Tibial artery (tissue), 4 donors: Measurements from ENCODE around the gene SGF29.

ENCODE experiments used
- DNase-seq, 2 donors: peaks; one replicate each; pipeline ENCODE4 v3.0.0-alpha.2; 2019
- H3K27ac ChIP-seq, 2 donors: fragments of 200-600 bp; sonication (generic) in 1 of 2; 1 replicate in 1 of 2; 2 replicates in 1 of 2; pipeline ENCODE4 v1.5.1; 2018 to 2019; ENCODE audit warnings: mild to moderate bottlenecking in 1 of 2
- H3K27me3 ChIP-seq, 2 donors: fragments of 200-600 bp; sonication (generic) in 1 of 2; one replicate each; pipeline versions ENCODE4 v1.5.1 to v1.6.0; 2016 to 2019
- H3K36me3 ChIP-seq, 3 donors: fragments of 200-600 bp; sonication (generic) in 2 of 3; one replicate each; pipeline ENCODE4 v1.5.1; 2016 to 2019; ENCODE audit warnings: mild to moderate bottlenecking in 2 of 3
- H3K4me1 ChIP-seq, 4 donors: fragments of 200-600 bp; sonication (generic) in 2 of 4; 1 replicate in 3 of 4; 2 replicates in 1 of 4; pipeline ENCODE4 v1.5.1; 2016 to 2019
- H3K4me3 ChIP-seq, 2 donors: fragments of 200-600 bp; sonication (generic) in 1 of 2; 1 replicate in 1 of 2; 2 replicates in 1 of 2; pipeline ENCODE4 v1.5.1; 2018 to 2019; ENCODE audit warnings: mild to moderate bottlenecking in 2 of 2
- H3K9me3 ChIP-seq, 3 donors: fragments of 200-600 bp; sonication (generic) in 1 of 3; one replicate each; pipeline ENCODE4 v1.5.1; 2016 to 2019
- intact Hi-C: fragments of 100-400 bp; cut with DNase I; formaldehyde crosslinking; loops from one replicate; pipeline ENCODE4 v1.15.0; 2023; ENCODE audit warnings: low total_unique reads
- TF ChIP-seq, protein P1 (sequence below), 2 experiments: fragments of 200-600 bp in 1 of 2; fragments of 450-650 bp in 1 of 2; IDR thresholded peaks; one replicate each; pipeline ENCODE4 v1.5.1; 2017 to 2019; ENCODE audit warnings: antibody characterized with exemption in 2 of 2, mild to moderate bottlenecking in 1 of 2, moderate library complexity in 1 of 2

The SGF29 gene

GRCh38 chr16:28553776-28554633 is at the start of gene SGF29:
Gene SGF29 (plus strand): TSS chr16:28553920. CDS start chr16:28581070, 27,150 bp downstream.
- H3K27ac ChIP-seq, result peak within 1 kb of the TSS; percentile 92 to 96
- peak within 1 kb of the TSS; percentile 62 to 73 for H3K4me3 ChIP-seq
- H3K36me3 ChIP-seq, result peaks cover 5 to 26% (median 12%) of the 10 kb centered on the region in 3 donors
- intact Hi-C loops, result loop anchor here (10.0 kb wide), 1 partner anchor 271 kb away; the partner anchor contains the start of gene ATXN2L
- peaks cover 0 to 20% (median 14%) of the 10 kb centered on the region in 4 donors for H3K4me1 ChIP-seq
- peak; percentile 91 to 96 for DNase-seq
- no peaks in the 10 kb centered on the region for H3K9me3 ChIP-seq
- no peaks in the 10 kb centered on the region for H3K27me3 ChIP-seq
- TF ChIP-seq, protein P1, sequence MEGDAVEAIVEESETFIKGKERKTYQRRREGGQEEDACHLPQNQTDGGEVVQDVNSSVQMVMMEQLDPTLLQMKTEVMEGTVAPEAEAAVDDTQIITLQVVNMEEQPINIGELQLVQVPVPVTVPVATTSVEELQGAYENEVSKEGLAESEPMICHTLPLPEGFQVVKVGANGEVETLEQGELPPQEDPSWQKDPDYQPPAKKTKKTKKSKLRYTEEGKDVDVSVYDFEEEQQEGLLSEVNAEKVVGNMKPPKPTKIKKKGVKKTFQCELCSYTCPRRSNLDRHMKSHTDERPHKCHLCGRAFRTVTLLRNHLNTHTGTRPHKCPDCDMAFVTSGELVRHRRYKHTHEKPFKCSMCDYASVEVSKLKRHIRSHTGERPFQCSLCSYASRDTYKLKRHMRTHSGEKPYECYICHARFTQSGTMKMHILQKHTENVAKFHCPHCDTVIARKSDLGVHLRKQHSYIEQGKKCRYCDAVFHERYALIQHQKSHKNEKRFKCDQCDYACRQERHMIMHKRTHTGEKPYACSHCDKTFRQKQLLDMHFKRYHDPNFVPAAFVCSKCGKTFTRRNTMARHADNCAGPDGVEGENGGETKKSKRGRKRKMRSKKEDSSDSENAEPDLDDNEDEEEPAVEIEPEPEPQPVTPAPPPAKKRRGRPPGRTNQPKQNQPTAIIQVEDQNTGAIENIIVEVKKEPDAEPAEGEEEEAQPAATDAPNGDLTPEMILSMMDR (IDR thresholded peaks at IDR 0.05), result peak; percentile 29 to 33

DNA sequence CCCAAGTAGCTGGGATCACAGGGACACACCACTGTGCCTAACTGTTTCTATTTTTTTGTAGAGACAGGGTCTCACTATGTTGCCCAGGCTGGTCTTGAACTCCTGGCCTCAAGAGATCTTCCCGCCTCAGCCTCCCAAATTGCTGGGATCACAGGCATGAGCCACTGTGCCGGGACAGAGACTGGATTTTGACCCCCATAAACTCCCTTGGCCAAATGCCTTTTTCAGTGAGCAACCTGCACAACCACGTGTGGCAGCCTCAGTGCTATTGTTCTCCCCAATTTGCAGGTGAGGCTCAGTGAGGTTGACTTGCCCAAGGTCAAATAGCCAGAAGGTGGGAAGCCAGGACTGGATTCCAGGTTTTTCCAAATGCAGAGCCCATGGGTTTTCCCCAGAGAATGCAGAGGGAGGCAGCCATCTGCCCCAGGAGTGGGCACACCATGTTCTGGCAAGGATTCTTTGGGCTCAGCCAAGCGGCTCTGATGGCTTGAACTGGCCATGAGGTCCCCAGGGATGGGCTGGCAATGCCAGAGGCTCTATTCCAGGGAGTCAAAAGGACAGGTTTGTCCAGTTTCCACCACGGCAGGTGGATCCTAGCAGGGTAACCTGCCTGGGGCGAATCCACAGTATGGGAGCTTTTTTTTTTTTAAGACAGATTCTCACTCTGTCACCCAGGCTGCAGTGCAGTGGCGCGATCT is 48.9 kb upstream of the SGF29 start:
- Histone ChIP-seq H3K36me3 (no peaks in the 10 kb centered on the region), H3K4me1 (peaks cover 0 to 4% (median 0%) of the 10 kb centered on the region in 4 donors), H3K9me3 (no peaks in the 10 kb centered on the region), H3K4me3 (no peak overlapping the region), H3K27ac (no peak overlapping the region), H3K27me3 (peaks cover 0 to 43% of the 10 kb centered on the region in 2 donors)
- no peak for DNase-seq
- TF ChIP-seq, protein P1 (IDR thresholded peaks at IDR 0.05), result no peak
- intact Hi-C loops, result no loop called here

DNA sequence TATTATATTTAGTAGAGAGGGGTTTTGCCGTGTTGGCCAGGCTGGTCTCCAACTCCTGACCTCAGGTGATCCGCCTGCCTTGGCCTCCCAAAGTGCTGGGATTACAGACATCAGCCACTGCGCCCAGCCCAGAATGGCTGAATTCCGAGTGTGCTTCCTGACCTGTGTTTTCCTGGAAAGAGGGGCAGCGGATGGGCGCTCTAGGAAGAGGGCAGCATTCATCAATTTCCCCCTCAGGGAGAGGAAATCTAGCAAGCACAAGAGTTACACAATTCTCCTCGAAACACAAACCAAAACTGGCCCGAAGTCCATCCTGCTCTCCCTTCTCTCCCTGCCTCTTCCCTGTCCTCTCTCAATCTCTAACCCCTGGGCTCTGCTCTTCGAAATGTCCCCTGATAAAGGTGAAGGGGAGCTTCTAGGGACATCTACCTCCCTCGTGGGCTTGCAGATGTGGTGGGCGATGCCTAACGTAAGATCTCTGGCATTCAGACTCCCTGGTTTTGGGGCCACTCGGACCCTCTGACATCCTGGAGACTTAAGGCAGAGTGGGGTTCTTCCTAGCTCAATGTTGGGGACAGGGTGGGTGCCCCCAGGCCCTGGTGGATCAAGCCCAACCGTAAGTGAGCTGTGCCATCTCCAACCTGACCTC is 48.1 kb upstream of the SGF29 start:
- Histone ChIP-seq H3K4me3 (no peak overlapping the region), H3K27me3 (peaks cover 0 to 43% of the 10 kb centered on the region in 2 donors), H3K4me1 (peaks cover 0 to 4% (median 0%) of the 10 kb centered on the region in 4 donors), H3K36me3 (no peaks in the 10 kb centered on the region), H3K27ac (no peak overlapping the region), H3K9me3 (no peaks in the 10 kb centered on the region)
- DNase-seq, result no peak
- intact Hi-C loops, result no loop called here
- TF ChIP-seq, protein P1 (IDR thresholded peaks at IDR 0.05), result no peak

- Histone ChIP-seq H3K27ac (no peak overlapping the region), H3K9me3 (no peaks in the 10 kb centered on the region), H3K27me3 (peaks cover 0 to 24% of the 10 kb centered on the region in 2 donors), H3K4me1 (no peaks in the 10 kb centered on the region), H3K36me3 (no peaks in the 10 kb centered on the region), H3K4me3 (no peak overlapping the region)
- TF ChIP-seq, protein P1 (IDR thresholded peaks at IDR 0.05), result no peak
- intact Hi-C loops, result no loop called here
- DNase-seq, result no peak
Measured at GRCh38 chr16:28511031-28511430, 42.7 kb upstream of the SGF29 start.
